ENCODE results near the gene EFHC1.
A peak's percentile ranks its signal among the peaks of the same experiment; 100 is the strongest.

The EFHC1 gene

GRCh38 chr6:52500238-52501129 is 80.3 kb downstream of the EFHC1 start:
- H3K4me3 ChIP-seq: peak overlapping the region; percentile 15
- no peak for TF ChIP-seq CTCF (IDR thresholded peaks at IDR 0.05)
- no peak for DNase-seq (ENCODE audit: low spot score)
- peak overlapping the region; percentile 68 to 81 for H3K27ac ChIP-seq

GRCh38 chr6:52502306-52503029 is 82.3 kb downstream of the EFHC1 start:
- Histone ChIP-seq H3K27ac (no peak overlapping the region), H3K4me3 (no peak overlapping the region)
- no peak for DNase-seq (ENCODE audit: low spot score)
- no peak for TF ChIP-seq CTCF (IDR thresholded peaks at IDR 0.05)

- no peak overlapping the region for H3K4me3 ChIP-seq
- H3K27ac ChIP-seq: peak overlapping the region; percentile 61 to 83
- TF ChIP-seq CTCF (IDR thresholded peaks at IDR 0.05): no peak
- no peak for DNase-seq (ENCODE audit: low spot score)
These were observed 83.2 kb downstream of the EFHC1 start for GRCh38 chr6:52503323-52503747.

GRCh38 chr6:52503851-52504781 is 84.0 kb downstream of the EFHC1 start:
- H3K27ac ChIP-seq: peak overlapping the region; percentile 61 to 83
- DNase-seq (ENCODE audit: low spot score): peak; percentile 96
- no peak for TF ChIP-seq CTCF (IDR thresholded peaks at IDR 0.05)
- H3K4me3 ChIP-seq: peak overlapping the region; percentile 1

- no peak for DNase-seq (ENCODE audit: low spot score)
- peak overlapping the region; percentile 61 to 83 for H3K27ac ChIP-seq
- TF ChIP-seq CTCF (IDR thresholded peaks at IDR 0.05): no peak
- H3K4me3 ChIP-seq: peak overlapping the region; percentile 1
These were observed 84.6 kb downstream of the EFHC1 start for GRCh38 chr6:52504782-52505136.

- H3K27ac ChIP-seq: no peak overlapping the region
- peak; percentile 71 for DNase-seq (ENCODE audit: low spot score)
- TF ChIP-seq CTCF (IDR thresholded peaks at IDR 0.05): no peak
- no peak overlapping the region for H3K4me3 ChIP-seq
These were observed 85.7 kb downstream of the EFHC1 start for GRCh38 chr6:52505726-52506409.
